Measurements from ENCODE around the gene WNT7B. TPM values are rescaled to one million over a fixed set of nuclear protein-coding genes. Genes with fewer than 3 reads are reported as not detected.

The WNT7B gene
- polyA plus RNA-seq, 1 of the 3 experiments (the other 2 are of a cell fraction): 0.13 TPM

- WGBS (ENCODE audit: low lambda C conversion rate): 57% methylated on average over 10 of the region's 14 CpGs
- no peak for DNase-seq
- Histone ChIP-seq H3K4me3 (ENCODE audit: low read depth in 2 of 2, low read length in 1 of 2) (no peak overlapping the region), H3K4me1 (ENCODE audit: control insufficient read depth in 1 of 2, insufficient read depth in 2 of 2, low read depth in 1 of 2, low read length in 1 of 2) (no peaks in the 10 kb centered on the region), H4K20me1 (ENCODE audit: insufficient read depth) (no peaks in the 10 kb centered on the region), H3K27ac (ENCODE audit: low read depth in 2 of 2, low read length in 1 of 2) (no peak overlapping the region), H3F3A (replicated peaks; ENCODE audit: insufficient read depth) (no peaks in the 10 kb centered on the region), H3K9me3 (no peaks in the 10 kb centered on the region), H3K36me3 (replicated peaks in 1 of 2; ENCODE audit: control insufficient read depth in 1 of 2, insufficient read depth in 2 of 2, low read length in 1 of 2) (no peaks in the 10 kb centered on the region), H3K9ac (no peak overlapping the region), H3K79me2 (ENCODE audit: insufficient read depth) (no peaks in the 10 kb centered on the region), H3K4me2 (no peak overlapping the region), H2AFZ (ENCODE audit: low read depth) (no peak overlapping the region), H3K27me3 (ENCODE audit: insufficient read depth) (no peaks in the 10 kb centered on the region), H3K9me2 (no peaks in the 10 kb centered on the region)
- ChIA-PET CTCF (no interaction called here), POLR2A (no interaction called here)
- no peak for TF ChIP-seq USF2 (IDR thresholded peaks at IDR 0.05; ENCODE audit: borderline replicate concordance, low read depth, low read length)
- TF ChIP-seq, protein P1, sequence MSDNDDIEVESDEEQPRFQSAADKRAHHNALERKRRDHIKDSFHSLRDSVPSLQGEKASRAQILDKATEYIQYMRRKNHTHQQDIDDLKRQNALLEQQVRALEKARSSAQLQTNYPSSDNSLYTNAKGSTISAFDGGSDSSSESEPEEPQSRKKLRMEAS (IDR thresholded peaks at IDR 0.05; ENCODE audit: low read depth): no peak
- TF ChIP-seq POLR2AphosphoS5 (IDR thresholded peaks at IDR 0.05; ENCODE audit: low read depth, low read length): no peak
- TF ChIP-seq RXRA (IDR thresholded peaks at IDR 0.05; ENCODE audit: borderline replicate concordance, low read depth): no peak
- TF ChIP-seq FOSL2 (IDR thresholded peaks at IDR 0.05; ENCODE audit: borderline replicate concordance, low read depth): no peak
- TF ChIP-seq ELF1 (IDR thresholded peaks at IDR 0.05): no peak
- TF ChIP-seq GATA2 (CRISPR knock-in tag; IDR thresholded peaks at IDR 0.05): no peak
- no peak for TF ChIP-seq RCOR1 (IDR thresholded peaks at IDR 0.05; ENCODE audit: low read length)
- TF ChIP-seq PBX3 (IDR thresholded peaks at IDR 0.05): no peak
- no peak for TF ChIP-seq SIN3A (IDR thresholded peaks at IDR 0.05; ENCODE audit: borderline replicate concordance, low read depth, low read length)
- TF ChIP-seq TCF12 (IDR thresholded peaks at IDR 0.05): no peak
- TF ChIP-seq, protein P2, sequence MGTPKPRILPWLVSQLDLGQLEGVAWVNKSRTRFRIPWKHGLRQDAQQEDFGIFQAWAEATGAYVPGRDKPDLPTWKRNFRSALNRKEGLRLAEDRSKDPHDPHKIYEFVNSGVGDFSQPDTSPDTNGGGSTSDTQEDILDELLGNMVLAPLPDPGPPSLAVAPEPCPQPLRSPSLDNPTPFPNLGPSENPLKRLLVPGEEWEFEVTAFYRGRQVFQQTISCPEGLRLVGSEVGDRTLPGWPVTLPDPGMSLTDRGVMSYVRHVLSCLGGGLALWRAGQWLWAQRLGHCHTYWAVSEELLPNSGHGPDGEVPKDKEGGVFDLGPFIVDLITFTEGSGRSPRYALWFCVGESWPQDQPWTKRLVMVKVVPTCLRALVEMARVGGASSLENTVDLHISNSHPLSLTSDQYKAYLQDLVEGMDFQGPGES (IDR thresholded peaks at IDR 0.05; ENCODE audit: low read depth, low read length): no peak
- no peak for TF ChIP-seq MEF2A (IDR thresholded peaks at IDR 0.05; ENCODE audit: borderline replicate concordance, low read depth)
- no peak for TF ChIP-seq TEAD4 (IDR thresholded peaks at IDR 0.05; ENCODE audit: borderline replicate concordance, insufficient read depth)
- no peak for TF ChIP-seq CHD2 (IDR thresholded peaks at IDR 0.05; ENCODE audit: low read length, partially characterized antibody)
- TF ChIP-seq FOXJ3 (CRISPR knock-in tag; IDR thresholded peaks at IDR 0.05): no peak
- TF ChIP-seq, protein P3, sequence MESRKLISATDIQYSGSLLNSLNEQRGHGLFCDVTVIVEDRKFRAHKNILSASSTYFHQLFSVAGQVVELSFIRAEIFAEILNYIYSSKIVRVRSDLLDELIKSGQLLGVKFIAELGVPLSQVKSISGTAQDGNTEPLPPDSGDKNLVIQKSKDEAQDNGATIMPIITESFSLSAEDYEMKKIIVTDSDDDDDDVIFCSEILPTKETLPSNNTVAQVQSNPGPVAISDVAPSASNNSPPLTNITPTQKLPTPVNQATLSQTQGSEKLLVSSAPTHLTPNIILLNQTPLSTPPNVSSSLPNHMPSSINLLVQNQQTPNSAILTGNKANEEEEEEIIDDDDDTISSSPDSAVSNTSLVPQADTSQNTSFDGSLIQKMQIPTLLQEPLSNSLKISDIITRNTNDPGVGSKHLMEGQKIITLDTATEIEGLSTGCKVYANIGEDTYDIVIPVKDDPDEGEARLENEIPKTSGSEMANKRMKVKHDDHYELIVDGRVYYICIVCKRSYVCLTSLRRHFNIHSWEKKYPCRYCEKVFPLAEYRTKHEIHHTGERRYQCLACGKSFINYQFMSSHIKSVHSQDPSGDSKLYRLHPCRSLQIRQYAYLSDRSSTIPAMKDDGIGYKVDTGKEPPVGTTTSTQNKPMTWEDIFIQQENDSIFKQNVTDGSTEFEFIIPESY (IDR thresholded peaks at IDR 0.05; ENCODE audit: borderline replicate concordance, low read depth): no peak
Measured at GRCh38 chr22:45917700-45918458, 59.1 kb downstream of the WNT7B start.
